Measurements from ENCODE around the gene ADCY1. TPM values are rescaled to one million over a fixed set of nuclear protein-coding genes. Genes with fewer than 3 reads are reported as not detected.

Gene ADCY1
- total and polyA plus RNA-seq, 5 donors from 2014 or later = not detected

DNA sequence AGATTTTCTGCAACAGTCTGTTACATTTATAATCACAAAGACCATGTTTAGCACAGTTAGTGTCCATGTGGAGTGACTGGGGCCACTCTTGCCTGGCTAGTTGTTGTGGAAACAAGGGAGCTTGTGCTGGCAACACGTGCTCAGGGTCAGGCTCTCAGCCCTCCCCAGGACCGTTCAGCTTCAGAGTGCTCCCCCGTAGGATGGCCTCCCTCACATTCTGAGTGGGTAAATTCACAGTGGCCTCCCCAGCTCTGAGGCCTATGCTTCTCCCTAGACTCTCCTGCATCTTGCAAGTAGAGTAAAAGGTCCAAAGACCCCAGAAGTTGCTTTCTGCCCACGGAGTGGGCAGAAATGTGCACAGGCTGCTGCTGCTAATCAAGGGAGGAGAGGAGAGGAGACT, 122.3 kb downstream of the ADCY1 start:
- Mint-ChIP-seq H3K4me3 (no peak overlapping the region), H3K36me3 (no peaks in the 10 kb centered on the region), H3K27me3 (peaks cover 4% of the 10 kb centered on the region), H3K4me1 (no peaks in the 10 kb centered on the region), H3K9me3 (peaks cover 0 to 2% (median 0%) of the 10 kb centered on the region in 7 donors), H3K27ac (no peak overlapping the region)
- Histone ChIP-seq H3K9me3 (ENCODE audit: control insufficient read depth in 2 of 2, low read length in 2 of 2) (no peaks in the 10 kb centered on the region), H3K4me3 (ENCODE audit: low read depth, low read length) (no peak overlapping the region), H3K36me3 (ENCODE audit: control insufficient read depth, insufficient read depth, low read length) (no peaks in the 10 kb centered on the region), H3K27ac (ENCODE audit: insufficient read depth, low read length, poor library complexity, severe bottlenecking) (no peak overlapping the region), H3K27me3 (ENCODE audit: control insufficient read depth, insufficient read depth, low read length) (no peaks in the 10 kb centered on the region), H3K4me1 (ENCODE audit: control insufficient read depth, insufficient read depth, low read length, poor library complexity, severe bottlenecking) (no peaks in the 10 kb centered on the region)
- no peak for ATAC-seq (ENCODE audit: low read depth in 2 of 2)
- DNase-seq = no peak

DNA sequence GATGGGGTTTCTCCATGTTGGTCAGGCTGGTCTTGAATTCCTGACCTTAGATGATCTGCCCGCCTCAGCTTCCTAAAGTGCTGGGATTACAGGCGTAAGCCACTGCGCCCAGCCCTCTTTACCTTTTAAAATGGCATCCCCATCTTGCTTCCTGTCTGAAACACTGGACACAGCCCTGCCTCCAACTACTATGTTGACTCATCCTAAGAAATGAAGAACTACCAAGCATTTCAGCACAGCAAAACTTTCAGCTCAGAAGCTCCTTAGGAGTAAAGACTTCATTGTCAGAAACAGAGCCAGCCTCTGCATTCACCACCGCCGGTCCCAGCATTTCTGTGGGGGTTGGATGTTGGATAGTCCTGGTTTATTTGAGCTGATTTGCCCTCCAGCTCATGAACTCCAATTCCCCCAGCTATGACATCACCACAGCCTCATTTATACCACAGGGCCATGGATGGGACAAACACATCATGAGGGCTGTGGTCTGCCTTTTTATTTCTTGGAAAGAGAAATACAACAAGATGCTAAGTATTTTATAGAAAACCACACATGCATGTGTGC, 123.5 kb downstream of the ADCY1 start:
- Histone ChIP-seq H3K4me3 (ENCODE audit: low read depth, low read length) (no peak overlapping the region), H3K4me1 (ENCODE audit: control insufficient read depth, insufficient read depth, low read length, poor library complexity, severe bottlenecking) (no peaks in the 10 kb centered on the region), H3K36me3 (ENCODE audit: control insufficient read depth, insufficient read depth, low read length) (no peaks in the 10 kb centered on the region), H3K27me3 (ENCODE audit: control insufficient read depth, insufficient read depth, low read length) (no peaks in the 10 kb centered on the region), H3K9me3 (ENCODE audit: control insufficient read depth in 2 of 2, low read length in 2 of 2) (no peaks in the 10 kb centered on the region), H3K27ac (ENCODE audit: insufficient read depth, low read length, poor library complexity, severe bottlenecking) (no peak overlapping the region)
- Mint-ChIP-seq H3K4me3 (no peak overlapping the region), H3K27ac (no peak overlapping the region), H3K4me1 (no peaks in the 10 kb centered on the region), H3K27me3 (peaks cover 4% of the 10 kb centered on the region), H3K9me3 (peaks cover 0 to 2% (median 0%) of the 10 kb centered on the region in 7 donors), H3K36me3 (no peaks in the 10 kb centered on the region)
- ATAC-seq (ENCODE audit: low read depth in 2 of 2) = no peak
- DNase-seq = no peak

DNA sequence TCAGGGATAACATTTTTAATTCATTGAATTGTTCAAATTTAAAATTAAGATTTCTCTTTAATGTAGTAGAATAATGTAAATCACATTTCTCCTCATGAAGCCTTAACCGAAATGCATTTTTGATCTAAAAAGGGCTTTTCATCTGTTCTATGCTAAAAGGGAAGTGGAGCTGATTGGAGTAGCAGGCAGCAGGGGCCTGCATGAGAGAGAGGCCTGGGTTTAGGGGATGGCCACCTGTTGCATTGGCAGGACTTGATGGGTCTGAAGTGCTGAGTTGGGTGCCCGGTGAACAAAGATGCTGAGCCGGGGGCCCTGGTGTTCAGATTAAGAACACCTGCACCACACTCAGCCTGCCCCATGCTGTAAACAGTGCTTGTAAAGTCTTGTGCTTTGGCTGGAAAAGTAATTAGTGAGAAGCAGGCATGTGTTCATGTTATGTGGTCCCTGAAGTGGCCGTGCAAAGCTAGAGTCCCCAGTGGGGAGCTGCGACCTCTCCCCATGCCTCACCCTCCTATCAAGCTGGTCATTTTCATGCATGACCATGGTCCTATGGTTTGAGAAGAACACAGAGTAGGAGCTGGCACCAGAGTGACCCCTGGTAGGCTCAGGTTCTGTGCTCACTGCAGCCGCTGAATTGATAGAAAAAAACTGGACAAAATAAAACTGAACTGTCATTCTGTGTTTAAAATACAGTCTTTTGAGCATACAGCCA, 124.3 kb downstream of the ADCY1 start:
- peaks cover 4% of the 10 kb centered on the region for H3K27me3 Mint-ChIP-seq
- H3K4me1 ChIP-seq (ENCODE audit: control insufficient read depth, insufficient read depth, low read length, poor library complexity, severe bottlenecking) = no peaks in the 10 kb centered on the region
- H3K27ac ChIP-seq (ENCODE audit: insufficient read depth, low read length, poor library complexity, severe bottlenecking) = no peak overlapping the region
- DNase-seq = no peak
- H3K27me3 ChIP-seq (ENCODE audit: control insufficient read depth, insufficient read depth, low read length) = no peaks in the 10 kb centered on the region
- H3K9me3 ChIP-seq (ENCODE audit: control insufficient read depth in 2 of 2, low read length in 2 of 2) = no peaks in the 10 kb centered on the region
- H3K36me3 Mint-ChIP-seq = no peaks in the 10 kb centered on the region
- no peak overlapping the region for H3K4me3 Mint-ChIP-seq
- H3K4me3 ChIP-seq (ENCODE audit: low read depth, low read length) = no peak overlapping the region
- peaks cover 0 to 2% (median 0%) of the 10 kb centered on the region in 7 donors for H3K9me3 Mint-ChIP-seq
- no peak overlapping the region for H3K27ac Mint-ChIP-seq
- H3K4me1 Mint-ChIP-seq = no peaks in the 10 kb centered on the region
- no peaks in the 10 kb centered on the region for H3K36me3 ChIP-seq (ENCODE audit: control insufficient read depth, insufficient read depth, low read length)
- no peak for ATAC-seq (ENCODE audit: low read depth in 2 of 2)

DNA sequence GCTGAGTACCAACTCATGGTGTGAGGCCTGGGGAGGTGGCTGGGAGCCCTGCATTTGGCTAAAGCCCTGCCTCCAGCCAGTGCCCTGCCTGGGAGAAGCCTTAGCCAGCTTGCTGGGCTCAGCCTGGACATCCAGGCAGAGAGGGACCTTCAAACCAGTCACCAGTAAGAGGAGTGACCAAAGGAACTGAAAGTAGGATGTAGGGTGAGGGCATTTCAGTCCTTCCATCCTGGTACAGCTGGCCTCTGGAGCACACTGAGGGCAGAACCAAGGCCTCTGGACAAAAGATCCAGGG, 124.8 kb downstream of the ADCY1 start:
- H3K27ac ChIP-seq (ENCODE audit: insufficient read depth, low read length, poor library complexity, severe bottlenecking) = no peak overlapping the region
- DNase-seq (no peak), ATAC-seq (ENCODE audit: low read depth in 2 of 2) (no peak)
- no peaks in the 10 kb centered on the region for H3K27me3 ChIP-seq (ENCODE audit: control insufficient read depth, insufficient read depth, low read length)
- H3K9me3 Mint-ChIP-seq = peaks cover 0 to 2% (median 0%) of the 10 kb centered on the region in 7 donors
- H3K9me3 ChIP-seq (ENCODE audit: control insufficient read depth in 2 of 2, low read length in 2 of 2) = no peaks in the 10 kb centered on the region
- H3K36me3 Mint-ChIP-seq = no peaks in the 10 kb centered on the region
- no peak overlapping the region for H3K27ac Mint-ChIP-seq
- no peak overlapping the region for H3K4me3 Mint-ChIP-seq
- no peaks in the 10 kb centered on the region for H3K4me1 Mint-ChIP-seq
- H3K27me3 Mint-ChIP-seq = peaks cover 4% of the 10 kb centered on the region
- no peaks in the 10 kb centered on the region for H3K36me3 ChIP-seq (ENCODE audit: control insufficient read depth, insufficient read depth, low read length)
- H3K4me1 ChIP-seq (ENCODE audit: control insufficient read depth, insufficient read depth, low read length, poor library complexity, severe bottlenecking) = no peaks in the 10 kb centered on the region
- no peak overlapping the region for H3K4me3 ChIP-seq (ENCODE audit: low read depth, low read length)

DNA sequence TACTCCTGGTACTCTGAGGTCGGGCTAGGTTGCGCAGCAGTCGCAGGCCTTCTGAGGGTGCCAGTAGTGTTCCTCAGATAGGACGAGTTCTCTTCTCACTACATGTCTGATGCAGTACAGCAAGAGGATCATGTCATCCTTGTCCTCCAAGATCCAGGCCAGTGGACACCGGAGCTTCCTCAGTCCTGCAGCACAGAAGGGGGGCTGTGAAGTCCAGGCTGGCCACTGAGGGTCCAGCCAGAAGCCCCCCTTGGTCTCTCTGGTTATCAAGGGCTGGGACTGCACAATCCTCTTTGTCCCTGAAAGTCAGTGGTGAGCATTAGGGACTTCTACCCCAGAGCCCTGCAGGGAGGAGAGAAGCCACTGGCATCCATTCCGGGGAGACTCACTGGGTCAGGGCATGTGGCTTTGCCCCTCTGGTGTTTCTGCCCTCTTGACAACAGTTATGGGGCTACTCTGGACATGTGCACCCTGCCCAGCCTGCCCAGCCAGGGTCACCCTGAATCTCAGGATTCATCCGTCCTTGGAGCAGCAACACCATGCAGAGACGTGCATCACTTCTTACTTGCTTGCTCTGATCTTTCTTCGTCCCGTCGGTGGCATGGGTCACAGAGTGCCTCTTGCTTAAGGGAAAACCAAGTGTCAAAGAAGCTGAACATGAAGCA, 125.7 kb downstream of the ADCY1 start:
- Histone ChIP-seq H3K27ac (ENCODE audit: insufficient read depth, low read length, poor library complexity, severe bottlenecking) (no peak overlapping the region), H3K27me3 (ENCODE audit: control insufficient read depth, insufficient read depth, low read length) (no peaks in the 10 kb centered on the region), H3K9me3 (ENCODE audit: control insufficient read depth in 2 of 2, low read length in 2 of 2) (no peaks in the 10 kb centered on the region), H3K4me3 (ENCODE audit: low read depth, low read length) (no peak overlapping the region), H3K36me3 (ENCODE audit: control insufficient read depth, insufficient read depth, low read length) (no peaks in the 10 kb centered on the region), H3K4me1 (ENCODE audit: control insufficient read depth, insufficient read depth, low read length, poor library complexity, severe bottlenecking) (no peaks in the 10 kb centered on the region)
- ATAC-seq (ENCODE audit: low read depth in 2 of 2) = no peak
- peaks cover 4% of the 10 kb centered on the region for H3K27me3 Mint-ChIP-seq
- H3K36me3 Mint-ChIP-seq = no peaks in the 10 kb centered on the region
- DNase-seq = no peak
- H3K4me3 Mint-ChIP-seq = no peak overlapping the region
- peaks cover 0 to 2% (median 0%) of the 10 kb centered on the region in 7 donors for H3K9me3 Mint-ChIP-seq
- H3K27ac Mint-ChIP-seq = no peak overlapping the region
- no peaks in the 10 kb centered on the region for H3K4me1 Mint-ChIP-seq

DNA sequence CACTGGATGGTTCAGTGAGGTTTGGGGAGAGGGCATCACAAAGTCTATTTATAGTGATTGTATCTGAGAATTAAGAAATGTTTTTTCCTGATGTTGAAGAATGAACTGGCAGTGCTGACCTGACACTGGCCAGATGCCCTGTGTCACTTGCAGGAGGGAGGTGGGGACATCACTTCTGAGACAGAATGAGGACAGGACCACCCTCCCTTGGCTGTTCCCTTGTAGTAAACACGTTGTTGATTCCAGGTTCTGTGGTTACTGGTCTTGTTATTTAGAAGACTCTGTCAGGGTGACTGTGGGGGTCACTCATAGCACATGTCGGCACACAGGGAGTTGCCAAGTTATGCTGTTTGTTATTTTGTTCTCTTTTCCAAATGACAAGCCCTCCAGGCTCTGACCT, 126.4 kb downstream of the ADCY1 start:
- H3K9me3 Mint-ChIP-seq = peaks cover 0 to 2% (median 0%) of the 10 kb centered on the region in 7 donors
- no peaks in the 10 kb centered on the region for H3K27me3 ChIP-seq (ENCODE audit: control insufficient read depth, insufficient read depth, low read length)
- no peaks in the 10 kb centered on the region for H3K36me3 Mint-ChIP-seq
- no peaks in the 10 kb centered on the region for H3K9me3 ChIP-seq (ENCODE audit: control insufficient read depth in 2 of 2, low read length in 2 of 2)
- H3K4me1 Mint-ChIP-seq = no peaks in the 10 kb centered on the region
- H3K27me3 Mint-ChIP-seq = peaks cover 4% of the 10 kb centered on the region
- ATAC-seq (ENCODE audit: low read depth in 2 of 2) = no peak
- no peak overlapping the region for H3K4me3 ChIP-seq (ENCODE audit: low read depth, low read length)
- H3K36me3 ChIP-seq (ENCODE audit: control insufficient read depth, insufficient read depth, low read length) = no peaks in the 10 kb centered on the region
- H3K4me3 Mint-ChIP-seq = no peak overlapping the region
- no peak for DNase-seq
- H3K27ac ChIP-seq (ENCODE audit: insufficient read depth, low read length, poor library complexity, severe bottlenecking) = no peak overlapping the region
- no peaks in the 10 kb centered on the region for H3K4me1 ChIP-seq (ENCODE audit: control insufficient read depth, insufficient read depth, low read length, poor library complexity, severe bottlenecking)
- H3K27ac Mint-ChIP-seq = no peak overlapping the region

DNA sequence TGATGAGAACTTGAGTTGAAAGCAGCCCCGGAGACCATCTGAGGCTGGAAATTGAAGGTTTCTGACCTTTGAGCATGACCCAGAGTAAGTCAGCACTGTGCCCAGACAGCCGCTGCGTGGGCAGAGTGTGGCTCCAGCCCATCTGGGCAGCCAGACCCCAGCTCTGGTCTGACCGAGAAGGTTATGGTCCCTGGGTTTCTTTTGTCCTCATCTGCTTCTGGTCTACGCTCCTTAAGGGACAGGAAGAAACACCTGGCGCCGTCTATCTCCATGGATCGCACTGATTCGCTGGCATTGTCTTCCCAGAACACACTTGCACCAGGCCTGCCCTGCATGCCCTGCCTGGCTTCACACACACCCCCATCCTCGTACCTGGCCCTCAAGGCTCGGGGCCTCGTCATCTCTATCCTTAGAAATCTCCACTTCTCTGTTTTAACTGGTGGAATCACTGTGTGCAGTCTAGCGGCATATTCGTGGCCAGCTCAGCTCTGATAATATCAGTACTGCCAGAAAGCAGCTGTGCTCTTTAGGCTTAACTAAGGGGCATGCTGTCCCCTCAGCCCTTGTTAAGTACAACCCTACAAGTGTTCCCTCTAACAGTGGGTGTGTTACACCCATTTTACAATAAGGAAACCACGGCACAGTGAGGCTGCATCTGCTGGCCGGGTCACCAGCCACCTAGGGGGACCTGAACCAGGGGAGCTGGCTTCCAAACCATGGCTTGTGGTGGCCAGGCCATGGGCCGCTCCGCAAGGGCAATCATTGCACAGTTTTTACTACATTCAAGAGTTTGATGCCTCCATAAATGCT, 127.7 kb downstream of the ADCY1 start:
- Histone ChIP-seq H3K4me3 (ENCODE audit: low read depth, low read length) (no peak overlapping the region), H3K4me1 (ENCODE audit: control insufficient read depth, insufficient read depth, low read length, poor library complexity, severe bottlenecking) (no peaks in the 10 kb centered on the region), H3K27ac (ENCODE audit: insufficient read depth, low read length, poor library complexity, severe bottlenecking) (no peak overlapping the region), H3K36me3 (ENCODE audit: control insufficient read depth, insufficient read depth, low read length) (no peaks in the 10 kb centered on the region), H3K9me3 (ENCODE audit: control insufficient read depth in 2 of 2, low read length in 2 of 2) (no peaks in the 10 kb centered on the region), H3K27me3 (ENCODE audit: control insufficient read depth, insufficient read depth, low read length) (no peaks in the 10 kb centered on the region)
- no peaks in the 10 kb centered on the region for H3K36me3 Mint-ChIP-seq
- no peaks in the 10 kb centered on the region for H3K4me1 Mint-ChIP-seq
- peaks cover 4% of the 10 kb centered on the region for H3K27me3 Mint-ChIP-seq
- peaks cover 0 to 1% (median 0%) of the 10 kb centered on the region in 7 donors for H3K9me3 Mint-ChIP-seq
- DNase-seq (no peak), ATAC-seq (ENCODE audit: low read depth in 2 of 2) (no peak)
- no peak overlapping the region for H3K4me3 Mint-ChIP-seq
- no peak overlapping the region for H3K27ac Mint-ChIP-seq
